Mammary epithelial cell (primary cell): Measurements from ENCODE around the gene CALML6.

ENCODE experiments used
- CTCF ChIP-seq, 2 donors: IDR thresholded peaks in 1 of 2; conservative IDR thresholded peaks in 1 of 2; 2 replicates each; pipeline ENCODE4 v1.5.1; 2011 to 2012; ENCODE audit warnings: inconsistent platforms in 2 of 2, low read length in 2 of 2, mild to moderate bottlenecking in 2 of 2, control low read depth in 1 of 2, low read depth in 1 of 2; ENCODE audit not compliant: insufficient read depth in 1 of 2; ENCODE audit errors: extremely low read depth in 1 of 2
- EZH2 ChIP-seq: IDR thresholded peaks from 2 replicates; pipeline ENCODE4 v1.6.1; 2012; ENCODE audit warnings: low read length, inconsistent platforms, borderline replicate concordance

GRCh38 chr1:1901641-1902294 lies 13.3 kb upstream of the CALML6 start:
- TF ChIP-seq CTCF (conservative IDR thresholded peaks at IDR 0.05 in 1 of 2, IDR thresholded peaks at IDR 0.05 in 1 of 2; ENCODE audit: extremely low read depth in 1 of 2, insufficient read depth in 1 of 2, low read depth in 1 of 2, low read length in 2 of 2), result no peak
- no peak for TF ChIP-seq EZH2
